LNCaP clone FGC (cell line): ENCODE results near the gene SERPINA1.
A peak's percentile ranks its signal among the peaks of the same experiment; 100 is the strongest.

Experiments used
- DNase-seq: peaks from one replicate; pipeline ENCODE4 v3.0.0-alpha.2; 2011; ENCODE audit warnings: low read depth
- H3K4me3 ChIP-seq: 2 replicates; pipeline ENCODE4 v1.5.1; 2011; ENCODE audit warnings: mild to moderate bottlenecking, low read depth, low read length, control low read depth
- CTCF ChIP-seq: IDR thresholded peaks from 2 replicates; pipeline ENCODE4 v1.5.1; 2012; ENCODE audit warnings: mild to moderate bottlenecking; ENCODE audit not compliant: control insufficient read depth, insufficient read depth; ENCODE audit errors: extremely low read depth

Gene SERPINA1

GRCh38 chr14:94343238-94344005 is 45.0 kb downstream of the SERPINA1 start:
- no peak overlapping the region for H3K4me3 ChIP-seq
- DNase-seq = no peak
- TF ChIP-seq CTCF = no peak

DNA sequence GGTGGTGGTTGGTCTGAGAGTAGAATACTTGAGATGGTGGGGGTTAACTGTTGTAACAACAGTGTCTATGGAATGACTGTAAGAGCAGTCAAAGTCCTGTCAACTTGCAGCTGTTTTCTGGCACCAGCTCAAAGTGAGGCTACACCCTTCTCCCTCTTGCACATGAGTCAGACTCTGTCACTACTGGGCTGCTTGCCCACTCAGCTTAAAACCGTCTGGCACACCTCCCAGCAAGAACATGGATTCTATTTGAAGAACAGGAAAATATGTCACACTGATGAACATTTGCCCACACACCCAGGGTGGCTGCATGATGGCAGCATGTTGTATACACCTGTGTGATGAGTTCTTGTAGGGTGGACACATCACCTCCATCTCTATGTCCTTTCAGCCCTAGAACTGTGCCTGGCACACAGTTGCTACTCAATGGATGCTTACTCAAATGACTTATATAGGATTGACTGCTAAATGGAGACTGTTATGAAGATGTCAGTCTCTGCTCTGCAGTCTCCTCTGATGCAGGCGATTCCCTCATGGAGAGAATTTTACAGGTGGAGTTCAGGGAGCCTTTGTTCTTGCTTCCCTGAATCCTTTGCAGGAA is 46.0 kb downstream of the SERPINA1 start:
- DNase-seq = peak; percentile 99

DNA sequence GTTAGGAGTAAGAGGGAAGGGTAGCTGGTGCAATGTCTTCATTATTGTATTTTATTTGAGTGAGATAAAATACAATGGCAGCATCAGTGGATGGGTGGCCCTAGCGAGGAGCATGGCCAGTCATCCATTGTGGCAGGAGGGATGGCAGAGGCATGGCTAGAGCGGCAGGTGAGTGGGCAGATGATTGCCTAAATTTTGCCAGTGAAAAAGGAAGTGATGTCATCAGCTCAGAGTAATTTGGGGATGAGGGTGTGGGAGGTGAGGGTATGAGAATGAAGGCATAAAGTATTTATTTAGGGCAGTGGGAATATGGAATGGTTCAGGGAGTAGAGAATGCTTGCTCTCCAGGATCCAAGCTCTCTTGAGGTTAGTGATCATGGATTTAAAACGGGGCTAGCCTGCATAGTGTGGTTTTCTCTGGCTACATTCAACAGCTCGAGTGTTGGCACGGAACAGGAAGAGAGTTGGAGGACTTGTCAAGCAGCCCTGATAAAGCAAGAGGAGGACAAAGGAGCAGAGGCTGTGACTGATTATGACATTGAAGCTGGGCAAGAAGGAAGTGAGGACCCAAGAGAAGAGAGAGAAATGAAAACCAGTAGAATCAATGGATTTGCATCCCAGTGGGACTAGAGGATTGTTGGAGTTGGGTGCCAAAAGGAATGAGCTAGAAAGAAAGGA is 46.6 kb downstream of the SERPINA1 start:
- no peak overlapping the region for H3K4me3 ChIP-seq
- no peak for DNase-seq
- TF ChIP-seq CTCF = no peak

More for the DNA sequence above, 46.0 kb downstream of the SERPINA1 start:
- no peak for TF ChIP-seq CTCF
- H3K4me3 ChIP-seq = no peak overlapping the region

GRCh38 chr14:94340533-94340932 is 47.9 kb downstream of the SERPINA1 start:
- no peak for DNase-seq
- no peak overlapping the region for H3K4me3 ChIP-seq

DNA sequence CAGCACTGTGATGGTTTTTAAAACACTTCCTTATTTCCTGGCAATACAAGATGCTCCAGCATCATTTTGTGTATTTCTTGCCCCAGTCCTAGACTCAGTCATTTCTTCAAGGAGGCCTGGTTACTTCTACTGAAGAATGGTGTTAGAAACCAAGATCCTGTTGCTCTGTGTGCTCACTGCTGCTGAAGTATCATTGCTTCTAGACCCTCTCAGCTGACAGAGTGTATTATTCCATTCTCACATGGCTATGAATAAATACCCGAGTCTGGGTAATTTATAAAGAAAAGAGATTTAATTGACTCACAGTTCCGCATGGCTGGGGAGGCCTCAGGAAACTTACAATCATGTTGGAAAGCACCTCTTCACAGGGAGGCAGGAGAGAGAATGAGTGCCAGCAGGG is 50.4 kb downstream of the SERPINA1 start:
- TF ChIP-seq CTCF = no peak
- H3K4me3 ChIP-seq = no peak overlapping the region
- DNase-seq = no peak

More at GRCh38 chr14:94340533-94340932, 47.9 kb downstream of the SERPINA1 start:
- no peak for TF ChIP-seq CTCF

GRCh38 chr14:94337274-94337673 is 51.1 kb downstream of the SERPINA1 start:
- no peak for TF ChIP-seq CTCF
- no peak overlapping the region for H3K4me3 ChIP-seq
- DNase-seq = no peak
